ENCODE data around the gene POP5.

POP5 gene

GRCh38 chr12:120588948-120589930 is 8.0 kb upstream of the POP5 start:
- DNase-seq: peak; percentile 66

GRCh38 chr12:120588371-120588770 is 7.2 kb upstream of the POP5 start:
- DNase-seq: no peak

- DNase-seq: no peak
Observed at GRCh38 chr12:120586860-120587259, 5.7 kb upstream of the POP5 start.

GRCh38 chr12:120586206-120586605 is 5.0 kb upstream of the POP5 start:
- no peak for DNase-seq

DNA sequence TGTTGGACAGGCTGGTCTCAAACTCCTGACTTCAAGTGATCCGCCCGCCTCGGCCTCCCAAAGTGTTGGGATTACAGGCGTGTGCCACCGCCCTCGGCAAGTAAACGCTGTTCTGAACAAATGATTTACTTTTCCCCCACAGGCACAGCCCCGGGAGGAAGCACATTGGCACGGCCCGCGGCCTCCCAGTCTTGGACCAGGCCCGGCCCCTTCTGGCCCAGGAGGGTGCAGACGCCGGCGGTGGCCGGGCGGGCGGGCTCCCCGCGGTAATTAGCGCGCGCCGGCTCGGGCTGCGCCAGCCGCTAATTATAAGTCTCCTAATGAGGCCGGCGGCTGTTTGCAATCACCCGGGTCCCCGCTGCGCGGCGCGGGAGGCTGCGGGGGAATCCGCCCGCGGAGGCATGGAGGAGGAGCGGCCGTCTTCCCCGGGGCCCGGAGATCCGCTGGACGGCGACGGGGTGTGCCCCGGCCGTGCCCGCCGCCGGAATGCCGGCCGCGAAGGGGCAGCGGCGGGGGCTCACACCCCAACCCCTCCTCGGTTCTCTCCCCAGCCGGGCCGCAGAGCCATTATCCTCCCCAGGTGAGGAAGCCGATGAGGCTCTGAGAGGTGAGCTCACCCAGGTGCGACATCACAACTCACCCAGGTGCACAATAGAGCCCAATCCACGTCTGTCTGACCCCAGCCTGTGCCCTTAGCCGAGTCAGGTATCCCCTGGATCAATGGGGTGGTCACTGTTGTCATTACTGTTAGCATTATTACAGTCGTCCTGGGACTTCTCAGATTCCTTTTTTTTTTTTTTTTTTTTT is 3.3 kb upstream of the POP5 start:
- DNase-seq: peak; percentile 37

- DNase-seq: peak; percentile 83
Observed at GRCh38 chr12:120583478-120584030, 2.4 kb upstream of the POP5 start.

DNA sequence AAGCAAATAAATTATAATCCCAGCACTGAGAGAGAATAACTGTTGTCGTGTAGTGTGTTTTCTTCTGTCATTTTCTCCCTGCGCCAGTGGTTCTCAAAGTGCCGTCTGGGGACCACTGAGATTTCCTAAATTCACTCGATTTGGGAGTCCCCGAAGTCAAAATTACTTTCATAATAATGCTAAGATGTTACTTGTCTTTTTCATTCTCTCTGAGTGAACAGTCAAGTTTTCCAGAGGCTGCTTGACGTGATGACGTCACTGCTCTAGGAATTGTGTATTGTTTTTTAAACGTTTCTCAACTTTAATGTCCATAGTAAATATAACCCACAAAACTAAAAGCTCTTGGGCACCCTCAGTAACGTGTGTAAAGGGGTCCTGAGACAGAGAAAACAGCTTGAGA is 796 bp upstream of the POP5 start:
- DNase-seq: no peak

DNA sequence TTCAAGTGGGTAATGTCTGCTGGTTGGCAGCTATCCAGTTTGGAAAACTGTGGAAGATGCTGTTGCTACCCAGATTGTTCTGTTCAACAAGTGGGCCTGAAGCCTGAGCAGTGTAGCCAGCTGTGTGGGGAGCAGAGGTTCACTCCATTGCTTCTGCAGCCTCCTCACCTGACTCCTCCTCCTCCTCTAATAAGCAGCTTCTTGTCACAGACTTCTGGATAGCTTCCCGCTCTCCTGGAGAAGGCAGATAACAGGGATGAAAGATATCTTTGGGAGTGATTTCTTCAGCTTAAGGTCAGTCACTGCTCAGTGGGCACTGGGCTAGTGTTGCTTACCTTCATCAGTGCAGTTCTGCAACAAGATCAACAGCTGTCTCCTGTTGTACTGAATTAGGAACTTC is 2.0 kb downstream of the POP5 start:
- no peak for DNase-seq

DNA sequence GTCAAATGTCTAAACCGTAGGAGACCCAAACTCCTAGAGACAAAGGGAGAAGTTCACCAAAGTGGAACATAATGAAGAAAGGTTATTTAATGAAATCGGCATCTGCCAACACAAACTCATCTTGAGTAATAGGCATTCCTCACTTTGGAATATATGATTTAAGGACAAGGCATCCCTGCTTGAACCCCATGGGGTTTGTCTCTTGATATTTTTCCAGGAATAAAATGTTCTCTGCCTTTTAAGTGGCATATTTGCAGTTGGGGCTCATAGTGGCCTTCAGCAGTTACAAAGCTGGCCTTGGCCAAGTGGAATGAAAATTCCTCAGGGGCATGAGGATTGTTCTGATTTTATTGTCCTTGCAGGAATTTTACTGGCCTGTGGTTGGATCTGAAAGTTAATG is 7.1 kb downstream of the POP5 start:
- DNase-seq: no peak

GRCh38 chr12:120573560-120573959 is 7.6 kb downstream of the POP5 start:
- DNase-seq: no peak

- DNase-seq: no peak
Observed at GRCh38 chr12:120571299-120571698, 9.9 kb downstream of the POP5 start.

DNA sequence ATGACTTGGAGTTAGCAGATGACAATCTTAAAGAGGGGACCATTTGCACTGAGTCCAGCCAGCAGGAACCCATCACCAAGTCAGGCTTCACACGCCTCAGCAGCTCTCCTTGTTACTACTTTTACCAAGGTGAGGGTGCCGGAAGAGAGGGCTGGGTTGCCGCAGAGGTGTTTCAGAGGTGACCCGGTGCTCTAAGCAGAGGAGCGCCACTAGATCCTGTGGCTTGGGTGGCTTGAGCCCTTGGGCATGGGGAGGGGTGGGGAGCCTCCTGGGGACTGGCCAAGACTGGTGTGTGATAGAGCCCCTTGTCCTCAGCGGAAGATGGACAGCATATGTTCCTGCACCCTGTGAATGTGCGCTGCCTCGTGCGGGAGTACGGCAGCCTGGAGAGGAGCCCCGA is 17.7 kb downstream of the POP5 start:
- DNase-seq: no peak

DNA sequence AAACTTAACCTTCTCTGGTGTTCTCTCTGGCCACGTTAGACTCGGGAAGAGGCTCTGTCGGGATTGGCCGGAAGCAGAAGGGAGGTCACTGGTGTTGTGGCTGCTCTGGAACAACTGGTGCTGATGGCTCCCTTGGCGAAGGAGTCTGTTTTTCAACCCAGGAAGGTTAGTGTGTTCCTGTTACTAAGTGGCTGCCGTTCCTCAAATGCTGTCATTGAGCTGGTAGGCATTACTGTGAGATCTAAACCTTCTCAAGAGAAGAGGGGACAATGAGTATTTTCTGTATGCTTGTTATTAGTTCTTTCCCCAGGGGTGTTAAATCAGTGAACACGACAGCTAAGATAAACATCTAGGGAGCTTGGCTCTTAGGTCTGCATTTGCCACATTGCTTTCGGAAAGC is 18.3 kb downstream of the POP5 start:
- no peak for DNase-seq

DNA sequence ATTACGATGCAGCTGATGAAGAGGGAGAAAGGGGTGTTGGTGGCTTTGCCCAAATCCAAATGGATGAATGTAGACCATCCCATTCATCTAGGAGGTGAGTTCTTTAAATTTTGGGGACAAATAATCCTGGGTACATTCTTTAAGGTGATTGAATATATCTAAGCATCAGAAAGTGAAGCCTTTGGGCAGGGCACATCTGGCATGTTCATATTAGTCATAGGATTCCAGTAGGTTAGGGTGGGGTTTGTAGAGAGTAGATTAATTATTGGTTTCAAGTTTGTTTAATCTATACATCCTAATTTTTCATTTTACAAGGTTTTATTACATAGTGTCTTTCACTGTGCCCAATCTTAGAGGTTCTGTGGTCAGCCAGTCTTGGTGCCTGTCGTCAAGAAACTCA is 23.6 kb downstream of the POP5 start:
- DNase-seq: no peak

DNA sequence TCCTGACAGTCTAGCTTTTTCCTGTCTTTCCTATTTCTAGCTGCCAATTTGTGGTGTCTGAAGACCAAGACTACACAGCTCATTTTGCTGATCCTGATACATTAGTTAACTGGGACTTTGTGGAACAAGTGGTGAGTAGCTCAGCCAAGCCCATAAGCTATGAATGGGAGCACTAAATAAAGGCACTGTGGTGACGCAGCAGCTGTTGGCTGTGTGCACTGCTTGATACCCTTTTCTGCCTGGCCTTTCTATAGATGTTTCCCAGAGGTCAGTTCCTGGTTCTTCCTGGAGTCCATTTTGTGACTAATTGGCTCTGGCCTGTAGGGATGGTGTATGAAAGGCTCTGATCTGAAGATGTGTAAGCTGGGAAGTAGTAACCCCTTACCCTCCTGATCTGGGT is 26.5 kb downstream of the POP5 start:
- no peak for DNase-seq

GRCh38 chr12:120546050-120546386 is 35.2 kb downstream of the POP5 start:
- no peak for DNase-seq

GRCh38 chr12:120544691-120545090 is 36.5 kb downstream of the POP5 start:
- no peak for DNase-seq

DNA sequence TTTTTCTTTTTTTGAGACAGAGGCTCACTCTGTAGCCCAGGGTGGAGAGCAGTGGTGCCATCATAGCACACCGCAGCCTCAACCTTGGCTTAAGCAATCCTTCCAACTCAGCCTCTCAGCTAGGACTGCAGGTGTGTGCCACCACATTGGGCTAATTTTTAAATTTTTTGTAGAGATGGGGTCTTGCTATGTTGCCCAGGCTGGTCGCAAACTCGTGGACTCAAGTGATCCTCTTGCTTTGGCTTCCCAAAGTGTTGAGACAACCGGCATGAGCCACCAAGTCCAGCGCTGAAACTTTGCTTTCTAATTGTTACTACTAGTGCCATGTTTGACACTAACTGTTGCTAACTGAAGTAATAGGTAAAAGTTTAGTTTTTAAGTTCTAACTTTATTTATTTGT is 39.0 kb downstream of the POP5 start:
- DNase-seq: no peak

DNA sequence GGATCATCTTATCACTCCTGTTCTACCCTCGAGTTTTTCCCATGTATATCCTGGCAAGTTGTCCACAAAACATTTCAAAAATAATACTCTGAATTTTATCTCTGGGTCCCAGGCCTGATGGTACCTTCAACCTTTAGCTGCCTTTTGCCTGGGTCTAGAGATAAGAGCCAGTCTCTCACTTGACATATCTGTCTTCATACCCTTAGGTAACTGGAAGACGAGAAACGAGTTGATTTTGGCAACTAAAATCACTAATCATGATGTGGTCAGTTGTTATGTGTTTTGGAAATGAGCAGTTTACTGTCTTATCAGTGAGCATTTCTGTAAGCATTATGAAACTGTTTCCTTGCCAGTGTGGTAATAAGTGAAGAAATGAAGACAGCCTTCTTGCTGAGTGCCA is 40.8 kb downstream of the POP5 start:
- no peak for DNase-seq

DNA sequence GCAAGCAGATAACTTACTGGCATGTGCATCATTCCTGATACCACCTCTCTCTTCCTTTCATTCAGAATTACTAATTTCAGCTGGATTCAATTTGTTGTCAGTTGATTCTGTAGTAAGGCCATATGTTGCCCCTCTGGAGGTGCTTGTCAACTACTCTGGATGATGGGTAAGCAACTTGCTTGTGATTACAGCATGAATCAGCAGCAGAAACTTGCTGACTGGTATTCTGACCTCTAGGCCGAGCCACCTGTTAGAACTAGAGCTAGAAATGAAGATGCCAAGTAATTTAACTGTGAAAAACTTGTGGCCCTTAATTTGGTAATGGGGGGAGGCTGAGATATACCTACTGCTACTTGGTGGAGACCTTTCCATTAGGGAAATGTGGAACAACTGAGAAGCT is 41.9 kb downstream of the POP5 start:
- no peak for DNase-seq

DNA sequence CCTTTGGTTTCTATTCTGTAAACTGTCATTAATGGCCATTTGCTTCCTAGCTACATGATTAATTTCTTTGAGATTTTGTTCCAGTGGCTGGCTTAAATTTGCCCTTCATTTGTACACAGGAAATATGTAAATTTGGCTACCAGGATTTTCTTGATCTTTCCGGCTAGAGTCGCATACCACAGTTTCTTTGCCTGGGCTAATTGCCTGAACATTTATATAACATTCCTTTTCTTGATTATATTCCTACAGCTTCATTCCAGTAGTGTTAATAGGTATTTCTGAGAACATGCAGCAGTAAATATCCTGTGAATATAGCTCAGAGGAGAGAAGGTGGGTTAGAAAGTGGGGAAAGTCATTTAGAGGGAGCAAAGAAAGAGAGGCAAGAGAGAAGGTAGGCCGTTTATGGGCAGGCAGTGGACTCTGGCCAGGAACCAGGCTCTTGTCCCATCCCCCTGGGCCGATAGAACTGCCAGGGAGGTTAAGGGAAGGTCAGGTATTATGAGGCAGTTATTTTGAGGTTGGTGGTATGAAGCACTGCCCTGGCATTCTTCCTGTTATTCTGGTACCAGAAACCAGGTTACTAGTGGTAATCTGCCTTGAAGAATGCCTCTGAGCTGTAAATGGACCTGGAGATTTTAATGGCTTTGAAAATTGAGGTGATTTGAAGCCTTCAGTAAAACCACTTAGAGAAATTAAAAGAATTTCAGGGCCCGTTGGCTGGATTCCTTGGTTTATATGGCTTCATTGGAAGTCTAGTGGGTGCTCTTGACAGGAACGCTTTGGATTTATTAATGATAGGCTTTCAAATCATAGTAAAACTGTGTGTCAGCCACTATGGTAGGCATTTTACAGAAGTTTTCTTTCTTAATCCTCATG is 42.7 kb downstream of the POP5 start:
- DNase-seq: no peak

DNA sequence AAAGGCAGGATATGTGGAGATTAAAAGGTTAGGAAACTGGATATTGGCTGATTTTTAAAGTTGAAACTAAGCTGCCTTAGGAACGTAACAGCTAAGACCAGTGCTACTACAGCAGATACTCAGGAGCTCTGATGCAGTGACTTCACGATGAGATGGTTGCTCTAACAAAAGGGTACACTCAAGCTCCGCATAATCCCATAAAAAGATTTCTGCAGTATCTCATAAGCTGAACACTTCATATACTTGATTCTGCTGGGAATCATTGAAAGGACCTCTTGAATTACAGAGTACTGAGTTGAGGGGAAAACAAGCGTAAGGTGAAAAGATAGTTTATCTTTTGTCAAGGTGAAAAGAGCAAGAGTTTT is 43.4 kb downstream of the POP5 start:
- no peak for DNase-seq
